Suprapubic skin (tissue), 4 donors: Measurements from ENCODE around the gene PTPRZ1. TPM values are rescaled to one million over a fixed set of nuclear protein-coding genes. Genes with fewer than 3 reads are reported as not detected.
A peak's percentile ranks its signal among the peaks of the same experiment; 100 is the strongest.

Experiments
- DNase-seq, 2 donors: peaks; one replicate each; pipeline ENCODE4 v3.0.0-alpha.2; 2019; ENCODE audit warnings: low spot score in 2 of 2
- H3K27ac ChIP-seq: fragments of 200-600 bp; sonication (generic); one replicate; pipeline ENCODE4 v1.5.1; 2019
- H3K27me3 ChIP-seq: fragments of 200-600 bp; sonication (generic); one replicate; pipeline ENCODE4 v1.5.1; 2019
- H3K36me3 ChIP-seq: fragments of 200-600 bp; sonication (generic); one replicate; pipeline ENCODE4 v1.5.1; 2019
- H3K4me1 ChIP-seq: fragments of 200-600 bp; sonication (generic); one replicate; pipeline ENCODE4 v1.5.1; 2019
- H3K4me3 ChIP-seq: fragments of 200-600 bp; sonication (generic); one replicate; pipeline ENCODE4 v1.5.1; 2019; ENCODE audit warnings: mild to moderate bottlenecking
- H3K9me3 ChIP-seq: fragments of 200-600 bp; sonication (generic); one replicate; pipeline ENCODE4 v1.5.1; 2019
- EP300 ChIP-seq: sonication (generic); formaldehyde crosslinking; IDR thresholded peaks from one replicate; pipeline ENCODE4 v1.6.1; 2017; ENCODE audit warnings: antibody characterized with exemption
- POLR2A ChIP-seq, 2 donors: fragments of 450-650 bp; IDR thresholded peaks; one replicate each; pipeline ENCODE4 v1.6.1; 2017; ENCODE audit warnings: antibody characterized with exemption in 2 of 2, mild to moderate bottlenecking in 2 of 2, moderate library complexity in 2 of 2
- POLR2AphosphoS5 ChIP-seq, 3 donors: sonication (generic); formaldehyde crosslinking; IDR thresholded peaks; one replicate each; pipeline ENCODE4 v1.6.1; 2017; ENCODE audit warnings: antibody characterized with exemption in 3 of 3
- WGBS: methylation state at CpG from one replicate; pipeline ENCODE4 v1.1.5; 2018; 5-methylcytosine and 5-hydroxymethylcytosine counted together
- total RNA-seq, 4 donors: library from RNA; depleted of rRNA; stranded (reverse); fragments of >200 nt; gene quantifications; one replicate each; pipeline ENCODE4 v1.1.0, GENCODE V29; 2016
- TF ChIP-seq, protein P1 (sequence below), 2 donors: fragments of 200-600 bp in 1 of 2; fragments of 450-650 bp in 1 of 2; sonication (generic) in 1 of 2; IDR thresholded peaks; one replicate each; pipeline ENCODE4 v1.5.1; 2016 to 2019; ENCODE audit warnings: antibody characterized with exemption in 2 of 2, mild to moderate bottlenecking in 1 of 2, moderate library complexity in 1 of 2

Gene PTPRZ1
- total RNA-seq, 4 donors from 2014 or later: 47.4 to 88.0 (median 57.5) TPM

DNA sequence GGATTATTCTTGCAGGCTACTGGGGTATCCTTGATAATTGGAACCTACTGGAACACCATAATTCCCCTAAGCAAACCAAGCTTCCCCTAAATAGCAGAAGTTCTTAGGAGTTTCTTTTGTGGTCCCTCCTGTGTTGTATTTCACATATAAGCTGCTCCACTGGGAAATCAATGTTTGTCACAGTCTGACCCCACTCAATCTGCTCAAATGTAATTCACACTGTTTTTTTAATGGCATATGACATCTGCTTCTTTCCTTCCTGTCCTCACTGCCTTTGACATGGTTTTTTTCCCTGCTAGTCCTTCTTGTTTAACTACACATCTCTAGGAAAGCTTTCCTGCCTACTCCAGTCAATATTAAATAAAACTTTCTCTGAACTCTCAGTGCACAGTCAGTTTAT lies 1.8 kb upstream of the PTPRZ1 start:
- Histone ChIP-seq H3K36me3 (no peaks in the 10 kb centered on the region), H3K4me1 (peaks cover 6% of the 10 kb centered on the region)

DNA sequence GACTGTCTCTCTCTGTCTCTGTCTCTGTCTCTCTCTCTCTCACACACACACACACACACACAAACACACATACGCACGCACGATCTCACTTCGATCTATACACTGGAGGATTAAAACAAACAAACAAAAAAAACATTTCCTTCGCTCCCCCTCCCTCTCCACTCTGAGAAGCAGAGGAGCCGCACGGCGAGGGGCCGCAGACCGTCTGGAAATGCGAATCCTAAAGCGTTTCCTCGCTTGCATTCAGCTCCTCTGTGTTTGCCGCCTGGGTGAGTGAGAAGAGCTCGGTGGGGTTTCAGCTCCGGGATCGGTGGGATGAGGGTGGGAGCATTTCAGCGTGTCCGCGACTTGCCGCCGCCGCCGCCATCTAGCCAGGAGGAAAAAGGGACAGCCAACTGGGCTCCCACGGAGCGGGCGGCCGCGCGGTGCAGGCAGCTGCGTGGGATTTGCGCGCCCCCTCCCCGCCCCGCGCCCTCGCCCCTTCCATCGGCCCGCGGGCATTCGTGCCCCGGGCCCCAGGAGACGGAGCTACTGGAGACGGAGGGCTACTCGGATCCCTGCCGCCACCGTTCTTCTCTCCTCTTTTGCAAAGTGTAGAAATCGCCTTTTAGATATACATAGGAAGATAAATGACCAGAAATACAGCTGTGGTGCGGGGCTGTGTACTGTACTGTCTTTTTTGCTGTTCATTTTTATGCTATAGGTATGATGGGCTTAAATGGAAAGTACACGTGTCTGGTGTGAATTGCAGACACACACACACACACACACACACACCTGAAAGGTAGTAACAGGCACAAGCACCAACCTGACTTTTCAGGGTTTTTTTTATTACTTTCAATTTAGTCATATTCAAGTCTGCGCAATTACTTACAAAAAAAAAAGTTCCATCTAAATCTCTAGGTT lies 581 bp downstream of the PTPRZ1 start:
- Histone ChIP-seq H3K36me3 (no peaks in the 10 kb centered on the region), H3K9me3 (no peaks in the 10 kb centered on the region), H3K27me3 (peaks cover 8% of the 10 kb centered on the region), H3K27ac (peak overlapping the region; percentile 18), H3K4me3 (peak overlapping the region; percentile 65), H3K4me1 (peaks cover 6% of the 10 kb centered on the region)
- WGBS: under 1% methylated on average over 37 of the region's 51 CpGs
- TF ChIP-seq, protein P1, sequence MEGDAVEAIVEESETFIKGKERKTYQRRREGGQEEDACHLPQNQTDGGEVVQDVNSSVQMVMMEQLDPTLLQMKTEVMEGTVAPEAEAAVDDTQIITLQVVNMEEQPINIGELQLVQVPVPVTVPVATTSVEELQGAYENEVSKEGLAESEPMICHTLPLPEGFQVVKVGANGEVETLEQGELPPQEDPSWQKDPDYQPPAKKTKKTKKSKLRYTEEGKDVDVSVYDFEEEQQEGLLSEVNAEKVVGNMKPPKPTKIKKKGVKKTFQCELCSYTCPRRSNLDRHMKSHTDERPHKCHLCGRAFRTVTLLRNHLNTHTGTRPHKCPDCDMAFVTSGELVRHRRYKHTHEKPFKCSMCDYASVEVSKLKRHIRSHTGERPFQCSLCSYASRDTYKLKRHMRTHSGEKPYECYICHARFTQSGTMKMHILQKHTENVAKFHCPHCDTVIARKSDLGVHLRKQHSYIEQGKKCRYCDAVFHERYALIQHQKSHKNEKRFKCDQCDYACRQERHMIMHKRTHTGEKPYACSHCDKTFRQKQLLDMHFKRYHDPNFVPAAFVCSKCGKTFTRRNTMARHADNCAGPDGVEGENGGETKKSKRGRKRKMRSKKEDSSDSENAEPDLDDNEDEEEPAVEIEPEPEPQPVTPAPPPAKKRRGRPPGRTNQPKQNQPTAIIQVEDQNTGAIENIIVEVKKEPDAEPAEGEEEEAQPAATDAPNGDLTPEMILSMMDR (IDR thresholded peaks at IDR 0.05): no peak
- TF ChIP-seq EP300: no peak
- no peak for TF ChIP-seq POLR2A (IDR thresholded peaks at IDR 0.05)
- TF ChIP-seq POLR2AphosphoS5 (IDR thresholded peaks at IDR 0.05): no peak
- peak in 1 of 2 donors; percentile 44 for DNase-seq

More for the DNA sequence above, 1.8 kb upstream of the PTPRZ1 start:
- no peak for DNase-seq
- Histone ChIP-seq H3K27ac (no peak overlapping the region), H3K9me3 (no peaks in the 10 kb centered on the region), H3K27me3 (peaks cover 8% of the 10 kb centered on the region), H3K4me3 (no peak overlapping the region)
- TF ChIP-seq POLR2AphosphoS5 (IDR thresholded peaks at IDR 0.05) (no peak), POLR2A (IDR thresholded peaks at IDR 0.05) (no peak), EP300 (no peak)
- TF ChIP-seq, protein P1 (IDR thresholded peaks at IDR 0.05): no peak

DNA sequence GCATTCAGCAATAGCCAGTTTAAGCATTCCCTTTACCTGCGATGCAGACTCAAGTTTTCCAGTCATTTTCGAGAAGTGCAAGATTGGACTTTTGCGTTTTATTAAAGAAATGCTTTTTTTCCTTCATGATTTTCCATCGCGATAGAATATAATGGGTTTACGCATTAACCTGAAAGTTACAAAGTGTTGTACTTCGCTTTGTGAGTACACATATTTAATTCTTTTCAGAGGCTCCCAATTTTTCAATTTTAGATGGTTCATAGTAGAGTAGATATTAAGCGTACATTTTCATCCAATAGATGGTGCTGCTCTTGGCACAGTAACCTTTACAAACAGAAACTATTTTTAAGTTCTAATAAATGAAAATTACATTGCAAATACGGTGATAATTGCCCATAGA lies 1.3 kb downstream of the PTPRZ1 start:
- WGBS: 12% methylated on average over 9 of the region's 9 CpGs

DNA sequence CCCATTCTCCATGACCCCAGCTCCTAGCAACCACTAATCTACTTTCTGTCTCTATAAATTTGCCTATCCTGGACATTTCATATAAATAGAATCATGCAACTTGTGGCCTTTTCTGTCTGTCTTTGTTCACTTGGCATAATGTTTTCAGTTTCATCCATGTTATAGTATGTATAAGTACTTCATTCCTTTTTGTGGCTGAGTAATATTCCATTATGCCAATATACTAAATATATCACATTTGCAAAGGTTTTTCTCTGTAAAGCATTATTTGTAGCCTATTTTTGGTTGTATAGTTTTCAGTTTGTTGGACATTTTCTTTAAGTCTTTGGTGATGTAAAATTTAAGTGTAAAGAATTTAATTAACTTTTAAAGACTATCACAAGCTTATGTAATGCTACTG lies 2.2 kb downstream of the PTPRZ1 start:
- no peak for TF ChIP-seq POLR2A (IDR thresholded peaks at IDR 0.05)
- no peaks in the 10 kb centered on the region for H3K9me3 ChIP-seq
- DNase-seq: no peak
- H3K4me3 ChIP-seq: no peak overlapping the region
- H3K27ac ChIP-seq: no peak overlapping the region
- peaks cover 8% of the 10 kb centered on the region for H3K27me3 ChIP-seq
- H3K36me3 ChIP-seq: no peaks in the 10 kb centered on the region
- H3K4me1 ChIP-seq: peaks cover 6% of the 10 kb centered on the region

More for the DNA sequence above, 1.3 kb downstream of the PTPRZ1 start:
- Histone ChIP-seq H3K4me1 (peaks cover 6% of the 10 kb centered on the region), H3K27me3 (peaks cover 8% of the 10 kb centered on the region), H3K9me3 (no peaks in the 10 kb centered on the region), H3K36me3 (no peaks in the 10 kb centered on the region), H3K27ac (no peak overlapping the region), H3K4me3 (peak overlapping the region; percentile 65)
- TF ChIP-seq EP300: no peak
- TF ChIP-seq, protein P1 (IDR thresholded peaks at IDR 0.05): no peak
- no peak for TF ChIP-seq POLR2A (IDR thresholded peaks at IDR 0.05)
- TF ChIP-seq POLR2AphosphoS5 (IDR thresholded peaks at IDR 0.05): no peak
- DNase-seq: no peak

DNA sequence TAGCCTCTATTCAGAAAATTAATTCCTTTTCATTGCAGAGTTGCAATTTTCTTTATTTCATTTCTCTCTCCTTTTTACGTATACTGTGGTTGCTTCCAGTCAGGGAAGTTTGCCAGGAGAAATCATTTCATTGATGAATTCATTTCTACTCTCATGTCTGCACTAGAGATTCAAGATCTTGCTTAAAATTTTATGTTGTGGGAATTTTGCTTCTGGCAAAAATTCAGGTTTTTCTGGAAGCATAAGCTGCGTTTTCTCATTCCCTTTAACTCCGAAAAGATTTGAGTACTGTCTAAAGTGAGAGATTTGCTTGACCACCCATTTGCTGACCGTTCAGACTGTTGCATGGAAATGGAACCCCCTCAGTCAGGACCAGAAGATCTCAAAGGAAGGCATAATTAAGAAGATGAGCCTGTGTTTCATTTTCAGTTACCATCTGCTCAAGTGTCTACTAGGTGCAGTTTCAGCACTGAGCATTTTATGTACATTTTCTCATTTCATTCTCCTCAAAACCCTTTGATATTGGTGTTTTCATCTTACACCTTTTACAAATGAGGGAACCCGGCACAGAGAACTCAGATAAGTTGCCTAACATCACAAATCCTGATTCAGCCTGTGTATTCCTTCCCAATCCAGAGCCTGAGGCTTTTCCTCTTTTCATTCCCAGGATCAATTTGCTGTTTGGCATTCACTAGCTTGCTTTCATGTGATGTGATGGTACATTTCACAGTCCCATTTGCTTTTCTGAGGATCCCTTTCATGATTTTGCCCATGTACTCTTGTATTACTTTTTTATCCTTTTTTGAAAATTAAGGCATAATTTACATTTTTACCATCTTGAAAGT lies 3.9 kb downstream of the PTPRZ1 start:
- 47% methylated on average over 5 of the region's 5 CpGs for WGBS
- Histone ChIP-seq H3K4me3 (no peak overlapping the region), H3K4me1 (peaks cover 6% of the 10 kb centered on the region), H3K36me3 (no peaks in the 10 kb centered on the region), H3K27ac (no peak overlapping the region), H3K27me3 (peaks cover 8% of the 10 kb centered on the region), H3K9me3 (no peaks in the 10 kb centered on the region)
- TF ChIP-seq, protein P1 (IDR thresholded peaks at IDR 0.05): no peak
- TF ChIP-seq POLR2AphosphoS5 (IDR thresholded peaks at IDR 0.05) (no peak), POLR2A (IDR thresholded peaks at IDR 0.05) (no peak), EP300 (no peak)
- no peak for DNase-seq
